Progenitor cell of endocrine pancreas (in vitro differentiated cells): ENCODE data around the gene CLPTM1L. TPM values are rescaled to one million over a fixed set of nuclear protein-coding genes. Genes with fewer than 3 reads are reported as not detected.

Source experiments
- DNase-seq: peaks from one replicate; pipeline ENCODE4 v3.0.0; 2021; ENCODE audit warnings: low spot score; ENCODE audit not compliant: unreplicated experiment
- H3K27ac Mint-ChIP-seq: 2 replicates; pipeline ENCODE4 v1.8.0; 2021; ENCODE audit warnings: mild to moderate bottlenecking, moderate library complexity, mixed read lengths
- H3K27me3 Mint-ChIP-seq: 2 replicates; pipeline ENCODE4 v1.8.0; 2021; ENCODE audit warnings: mixed read lengths
- H3K36me3 Mint-ChIP-seq: 2 replicates; pipeline ENCODE4 v1.8.0; 2022; ENCODE audit warnings: mixed read lengths; ENCODE audit not compliant: insufficient read depth
- H3K4me1 Mint-ChIP-seq: 2 replicates; pipeline ENCODE4 v1.8.0; 2021; ENCODE audit warnings: low read depth, mixed read lengths
- H3K4me3 Mint-ChIP-seq: 2 replicates; pipeline ENCODE4 v1.8.0; 2021; ENCODE audit warnings: low read depth, mild to moderate bottlenecking, moderate library complexity, mixed read lengths
- H3K9me3 Mint-ChIP-seq: 2 replicates; pipeline ENCODE4 v1.8.0; 2021; ENCODE audit warnings: low read depth, mixed read lengths
- CTCF ChIP-seq: fragments of 200-600 bp; sonication (generic); IDR thresholded peaks from one replicate; pipeline ENCODE4 v1.5.0; 2021; ENCODE audit warnings: antibody characterized with exemption, mild to moderate bottlenecking; ENCODE audit not compliant: unreplicated experiment
- total RNA-seq: library from RNA; stranded (reverse); gene quantifications from 2 replicates; pipeline ENCODE4 v1.2.1, GENCODE V29; 2021

CLPTM1L gene
- total RNA-seq, 1 donor from 2014 or later = 95.4 TPM

DNA sequence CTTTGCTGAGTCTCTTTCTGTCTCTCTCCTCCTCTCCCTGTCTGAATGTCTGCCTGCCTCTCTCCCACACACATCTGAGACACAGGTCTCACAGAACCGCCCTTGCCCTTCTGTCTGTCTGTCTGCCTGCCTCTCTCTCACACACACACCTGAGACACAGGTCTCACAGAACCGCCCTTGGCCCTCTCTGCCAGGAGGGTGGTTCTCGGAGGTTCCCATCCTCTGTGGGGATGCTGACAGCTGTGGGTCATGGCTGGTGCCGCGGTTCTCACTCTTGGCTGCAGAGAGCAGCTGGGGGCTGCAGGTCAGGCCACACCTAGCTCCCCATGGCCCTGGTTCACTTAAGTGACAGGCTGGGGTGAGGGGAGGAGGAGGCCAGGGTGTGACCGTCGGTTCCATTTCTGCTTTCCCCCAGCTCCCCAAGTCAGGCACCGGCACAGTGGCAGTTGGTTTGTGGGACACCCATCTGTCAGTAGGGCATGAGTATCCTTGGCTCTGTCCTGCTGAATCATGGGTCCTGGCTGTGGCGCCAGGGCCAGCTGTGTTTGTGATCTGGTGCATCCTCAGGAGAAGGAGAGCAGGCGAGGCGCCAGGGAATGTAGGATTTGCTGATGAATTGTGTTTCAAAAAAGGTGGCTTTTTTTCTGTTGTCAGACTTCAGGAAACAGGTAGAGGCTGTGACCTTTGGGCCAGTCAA, 42.3 kb upstream of the CLPTM1L start:
- no peak for DNase-seq
- TF ChIP-seq CTCF = no peak
- peaks cover 68% of the 10 kb centered on the region for H3K27me3 Mint-ChIP-seq

DNA sequence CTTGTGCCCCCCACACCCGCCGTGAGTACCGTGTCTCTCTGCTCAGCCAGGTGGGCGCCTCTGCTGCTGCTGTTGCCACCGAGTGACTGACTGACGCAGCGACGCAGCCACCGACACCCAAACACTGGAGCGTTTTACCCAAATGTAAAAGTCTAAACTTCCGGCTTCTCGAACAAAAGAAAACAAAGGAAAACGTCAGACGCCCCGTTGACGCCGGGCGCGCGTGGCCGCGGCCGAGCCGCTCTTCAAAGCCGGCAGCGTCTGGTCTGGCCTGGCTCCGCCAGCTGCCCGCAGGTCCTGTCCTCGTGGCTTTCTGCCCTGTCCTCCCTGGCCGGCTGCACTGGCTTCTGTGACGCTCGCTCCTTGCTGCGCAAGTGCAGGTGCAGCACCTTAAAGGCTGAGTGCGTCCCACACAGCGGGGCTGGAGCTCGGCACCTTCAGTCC, 41.4 kb upstream of the CLPTM1L start:
- H3K4me1 Mint-ChIP-seq = peaks cover 5% of the 10 kb centered on the region
- H3K27ac Mint-ChIP-seq = peak overlapping the region; percentile 98
- no peak for TF ChIP-seq CTCF

More for the DNA sequence above, 42.3 kb upstream of the CLPTM1L start:
- H3K27ac Mint-ChIP-seq = peak overlapping the region; percentile 3
- no peaks in the 10 kb centered on the region for H3K9me3 Mint-ChIP-seq
- H3K4me3 Mint-ChIP-seq = peak overlapping the region; percentile 87
- peaks cover 5% of the 10 kb centered on the region for H3K4me1 Mint-ChIP-seq
- no peaks in the 10 kb centered on the region for H3K36me3 Mint-ChIP-seq

DNA sequence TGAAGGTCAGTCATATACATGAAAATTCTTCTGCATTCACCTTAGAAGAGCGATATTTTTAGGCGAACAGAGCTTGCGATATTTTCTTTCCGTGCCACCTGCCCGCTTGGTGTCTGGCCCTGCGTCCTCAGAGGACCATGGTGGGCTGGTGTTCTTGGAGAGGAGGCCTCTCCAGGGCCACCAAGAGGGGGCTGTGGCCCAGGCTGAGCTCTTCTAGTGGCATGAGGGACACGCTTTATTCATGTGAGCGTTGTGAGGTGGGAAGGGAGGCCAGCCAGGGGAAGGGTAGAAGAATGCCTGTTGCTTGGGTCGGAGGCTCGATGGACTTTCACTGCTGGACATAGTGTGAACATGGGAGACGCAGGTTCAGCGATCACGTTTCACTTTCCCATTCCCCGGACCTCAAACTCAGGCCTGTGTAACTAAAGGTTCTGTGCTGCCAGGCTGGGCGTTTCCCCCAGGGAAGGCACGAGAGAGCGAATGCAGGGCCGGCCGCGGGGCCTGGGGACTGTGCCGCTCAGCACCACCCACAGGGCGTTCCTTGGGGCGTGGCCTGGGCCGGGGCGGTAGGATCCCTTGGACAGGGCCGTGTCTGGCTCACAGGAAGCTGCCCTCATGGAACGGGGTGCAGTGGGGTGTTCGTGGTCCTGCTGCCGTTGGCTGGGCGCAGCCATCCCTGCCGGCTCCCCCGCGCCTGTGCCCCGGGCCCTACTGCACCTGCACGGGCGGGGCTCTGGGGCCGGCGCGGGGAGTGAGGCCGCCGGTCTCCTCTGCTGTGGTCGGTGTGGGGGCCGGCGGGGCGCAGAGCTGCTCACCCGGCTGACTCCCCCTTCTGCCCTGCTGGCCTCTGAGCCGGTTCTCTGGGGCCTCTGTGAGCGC, 40.7 kb upstream of the CLPTM1L start:
- Mint-ChIP-seq H3K27ac (peak overlapping the region; percentile 98), H3K36me3 (no peaks in the 10 kb centered on the region), H3K4me3 (peak overlapping the region; percentile 87), H3K4me1 (peaks cover 5% of the 10 kb centered on the region), H3K27me3 (peaks cover 76% of the 10 kb centered on the region), H3K9me3 (no peaks in the 10 kb centered on the region)
- peak; percentile 60 for DNase-seq
- no peak for TF ChIP-seq CTCF

More for the DNA sequence above, 41.4 kb upstream of the CLPTM1L start:
- Mint-ChIP-seq H3K36me3 (no peaks in the 10 kb centered on the region), H3K27me3 (peaks cover 71% of the 10 kb centered on the region), H3K9me3 (no peaks in the 10 kb centered on the region), H3K4me3 (peak overlapping the region; percentile 87)
- peak; percentile 36 for DNase-seq

DNA sequence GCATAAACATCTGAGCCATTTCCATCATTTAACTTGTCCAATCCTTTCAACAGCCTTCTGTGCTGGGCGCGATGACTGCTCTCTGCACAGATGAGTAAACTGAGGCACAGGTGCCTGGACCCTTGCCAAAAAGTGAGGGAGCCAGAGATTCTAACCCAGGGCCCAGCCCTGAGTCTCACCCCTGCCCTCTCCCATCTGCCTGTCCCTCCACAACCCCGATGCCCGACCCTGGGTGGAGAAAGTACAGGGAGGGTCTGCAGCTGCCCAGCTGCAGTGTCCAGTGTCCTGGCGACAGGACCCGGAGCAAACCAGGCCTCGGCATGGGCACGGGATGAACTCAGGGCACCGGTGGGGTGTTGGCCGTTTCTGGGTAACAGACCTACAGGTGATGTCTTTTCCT, 39.6 kb upstream of the CLPTM1L start:
- peaks cover 3% of the 10 kb centered on the region for H3K9me3 Mint-ChIP-seq
- peaks cover 5% of the 10 kb centered on the region for H3K4me1 Mint-ChIP-seq
- no peaks in the 10 kb centered on the region for H3K36me3 Mint-ChIP-seq
- peaks cover 76% of the 10 kb centered on the region for H3K27me3 Mint-ChIP-seq
- H3K27ac Mint-ChIP-seq = no peak overlapping the region
- DNase-seq = no peak
- TF ChIP-seq CTCF = no peak
- H3K4me3 Mint-ChIP-seq = no peak overlapping the region

GRCh38 chr5:1383886-1384401, 39.0 kb upstream of the CLPTM1L start:
- H3K4me3 Mint-ChIP-seq = no peak overlapping the region
- H3K36me3 Mint-ChIP-seq = no peaks in the 10 kb centered on the region
- no peak for DNase-seq
- no peak overlapping the region for H3K27ac Mint-ChIP-seq
- TF ChIP-seq CTCF = no peak
- H3K27me3 Mint-ChIP-seq = peaks cover 73% of the 10 kb centered on the region
- H3K9me3 Mint-ChIP-seq = peaks cover 4% of the 10 kb centered on the region
- H3K4me1 Mint-ChIP-seq = peaks cover 5% of the 10 kb centered on the region
